ENCODE measurements around the gene SLC27A1.

GRCh38 chr19:17469092-17469480, 1.2 kb upstream of the SLC27A1 start:
- TF ChIP-seq CTCF (IDR thresholded peaks at IDR 0.05) (no peak), POLR2AphosphoS5 (IDR thresholded peaks at IDR 0.05; ENCODE audit: low read depth, low read length) (no peak), USF2 (IDR thresholded peaks at IDR 0.05; ENCODE audit: borderline replicate concordance, low read depth, low read length) (no peak), MAX (IDR thresholded peaks at IDR 0.05; ENCODE audit: low read depth) (no peak), TEAD4 (IDR thresholded peaks at IDR 0.05; ENCODE audit: borderline replicate concordance, insufficient read depth) (no peak), ZBTB33 (IDR thresholded peaks at IDR 0.05; ENCODE audit: borderline replicate concordance, low read depth) (no peak), EP300 (IDR thresholded peaks at IDR 0.05; ENCODE audit: borderline replicate concordance in 1 of 2, low read depth in 1 of 2, low read length in 1 of 2) (no peak), JUND (IDR thresholded peaks at IDR 0.05) (no peak), RXRA (IDR thresholded peaks at IDR 0.05; ENCODE audit: borderline replicate concordance, low read depth) (no peak), REST (IDR thresholded peaks at IDR 0.05; ENCODE audit: low read depth, low read length) (no peak)
